ENCODE results near the gene PSEN2. TPM values are rescaled to one million over a fixed set of nuclear protein-coding genes. Genes with fewer than 3 reads are reported as not detected.

Gene PSEN2
- total RNA-seq, 1 experiment from 2014 or later = 17.4 TPM

GRCh38 chr1:226881515-226882185, 11.2 kb downstream of the PSEN2 start:
- H2BK5ac ChIP-seq (ENCODE audit: insufficient read length, low read length) = no peak overlapping the region
- H3K27ac ChIP-seq (ENCODE audit: insufficient read length, low read depth, low read length) = no peak overlapping the region
- no peaks in the 10 kb centered on the region for H3K27me3 ChIP-seq (ENCODE audit: insufficient read depth, low read length)
- no peak overlapping the region for H3K23ac ChIP-seq (ENCODE audit: insufficient read length, low read depth, low read length)
- H4K91ac ChIP-seq (ENCODE audit: insufficient read length, low read depth, low read length) = no peak overlapping the region
- no peak overlapping the region for H2BK120ac ChIP-seq (ENCODE audit: low read depth, low read length, poor library complexity, severe bottlenecking)
- H3K18ac ChIP-seq (ENCODE audit: insufficient read length, low read depth, low read length) = no peak overlapping the region
- DNase-seq = no peak
- no peak overlapping the region for H3K14ac ChIP-seq (ENCODE audit: insufficient read depth, low read length)
- H2BK20ac ChIP-seq (ENCODE audit: low read depth, low read length, poor library complexity, severe bottlenecking) = no peak overlapping the region
- H3K56ac ChIP-seq (ENCODE audit: insufficient read length, low read depth, low read length) = no peak overlapping the region
- no peaks in the 10 kb centered on the region for H3K79me1 ChIP-seq (ENCODE audit: insufficient read depth, low read depth, low read length, poor library complexity, severe bottlenecking)
- no peaks in the 10 kb centered on the region for H4K20me1 ChIP-seq (ENCODE audit: control insufficient read depth, insufficient read depth, insufficient read length)
- no peak overlapping the region for H3K27ac Mint-ChIP-seq
- H3K4ac ChIP-seq (ENCODE audit: low read depth, low read length) = no peak overlapping the region
- no peak overlapping the region for H3K4me2 ChIP-seq (ENCODE audit: insufficient read depth, insufficient read length, low read length)
- H3K4me1 ChIP-seq (ENCODE audit: insufficient read depth, low read length) = 0 out of 2 replicates have a peak, but pooled peaks cover 2% of the 10 kb centered on the region
- no peaks in the 10 kb centered on the region for H3K79me2 ChIP-seq (ENCODE audit: insufficient read depth, low read length)
- H2BK12ac ChIP-seq (ENCODE audit: insufficient read length, low read depth, low read length) = no peak overlapping the region
- no peak overlapping the region for H4K8ac ChIP-seq (replicated peaks; ENCODE audit: insufficient read length, low read depth, low read length)
- no peak for TF ChIP-seq CTCF (conservative IDR thresholded peaks at IDR 0.05)
- no peak overlapping the region for H3T11ph ChIP-seq (ENCODE audit: low read length)
- H3K23me2 ChIP-seq (ENCODE audit: insufficient read length, low read depth, low read length, poor library complexity, severe bottlenecking) = no peaks in the 10 kb centered on the region
- H2AK5ac ChIP-seq (ENCODE audit: insufficient read length, low read length) = no peak overlapping the region
- H3K4me1 Mint-ChIP-seq = peaks cover 3% of the 10 kb centered on the region in 2 experiments; a peak in 2 of 4 replicates
- no peak overlapping the region for H3K4me3 Mint-ChIP-seq
- no peak overlapping the region for H2AFZ ChIP-seq (ENCODE audit: low read length)
- H3K9ac ChIP-seq (ENCODE audit: extremely low read depth, insufficient read length, low read length) = no peak overlapping the region
- no peak overlapping the region for H4K5ac ChIP-seq (ENCODE audit: insufficient read length, low read depth, low read length)
- H3K9me3 Mint-ChIP-seq = no peaks in the 10 kb centered on the region
- no peaks in the 10 kb centered on the region for H3K27me3 Mint-ChIP-seq (ENCODE audit: low read depth)
- WGBS (ENCODE audit: extremely low coverage, insufficient read length, low lambda C conversion rate) = no CpG with 5 or more reads among the region's 15 CpGs
- no peak overlapping the region for H2BK15ac ChIP-seq (ENCODE audit: low read depth, low read length)
- H3K36me3 Mint-ChIP-seq (ENCODE audit: insufficient read depth in 1 of 3, low read depth in 3 of 3) = peaks cover 14 to 62% (median 56%) of the 10 kb centered on the region in 3 experiments; a peak in 6 of 7 replicates
- H3K9me3 ChIP-seq (ENCODE audit: control insufficient read depth, low read depth, low read length) = no peaks in the 10 kb centered on the region
